ENCODE results near the gene BCAN. TPM values are rescaled to one million over a fixed set of nuclear protein-coding genes. Genes with fewer than 3 reads are reported as not detected.

BCAN gene
- not detected for total RNA-seq

GRCh38 chr1:156641761-156642264 is at the start of gene BCAN:
TSS of gene BCAN (plus strand) at chr1:156642117. CDS start at chr1:156646055, 3,938 bp downstream.
- DNase-seq (ENCODE audit: low spot score) (no peak), ATAC-seq (ENCODE audit: low FRiP score) (peak; percentile 65)
- TF ChIP-seq, protein P1, sequence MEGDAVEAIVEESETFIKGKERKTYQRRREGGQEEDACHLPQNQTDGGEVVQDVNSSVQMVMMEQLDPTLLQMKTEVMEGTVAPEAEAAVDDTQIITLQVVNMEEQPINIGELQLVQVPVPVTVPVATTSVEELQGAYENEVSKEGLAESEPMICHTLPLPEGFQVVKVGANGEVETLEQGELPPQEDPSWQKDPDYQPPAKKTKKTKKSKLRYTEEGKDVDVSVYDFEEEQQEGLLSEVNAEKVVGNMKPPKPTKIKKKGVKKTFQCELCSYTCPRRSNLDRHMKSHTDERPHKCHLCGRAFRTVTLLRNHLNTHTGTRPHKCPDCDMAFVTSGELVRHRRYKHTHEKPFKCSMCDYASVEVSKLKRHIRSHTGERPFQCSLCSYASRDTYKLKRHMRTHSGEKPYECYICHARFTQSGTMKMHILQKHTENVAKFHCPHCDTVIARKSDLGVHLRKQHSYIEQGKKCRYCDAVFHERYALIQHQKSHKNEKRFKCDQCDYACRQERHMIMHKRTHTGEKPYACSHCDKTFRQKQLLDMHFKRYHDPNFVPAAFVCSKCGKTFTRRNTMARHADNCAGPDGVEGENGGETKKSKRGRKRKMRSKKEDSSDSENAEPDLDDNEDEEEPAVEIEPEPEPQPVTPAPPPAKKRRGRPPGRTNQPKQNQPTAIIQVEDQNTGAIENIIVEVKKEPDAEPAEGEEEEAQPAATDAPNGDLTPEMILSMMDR (IDR thresholded peaks at IDR 0.05) = no peak

DNA sequence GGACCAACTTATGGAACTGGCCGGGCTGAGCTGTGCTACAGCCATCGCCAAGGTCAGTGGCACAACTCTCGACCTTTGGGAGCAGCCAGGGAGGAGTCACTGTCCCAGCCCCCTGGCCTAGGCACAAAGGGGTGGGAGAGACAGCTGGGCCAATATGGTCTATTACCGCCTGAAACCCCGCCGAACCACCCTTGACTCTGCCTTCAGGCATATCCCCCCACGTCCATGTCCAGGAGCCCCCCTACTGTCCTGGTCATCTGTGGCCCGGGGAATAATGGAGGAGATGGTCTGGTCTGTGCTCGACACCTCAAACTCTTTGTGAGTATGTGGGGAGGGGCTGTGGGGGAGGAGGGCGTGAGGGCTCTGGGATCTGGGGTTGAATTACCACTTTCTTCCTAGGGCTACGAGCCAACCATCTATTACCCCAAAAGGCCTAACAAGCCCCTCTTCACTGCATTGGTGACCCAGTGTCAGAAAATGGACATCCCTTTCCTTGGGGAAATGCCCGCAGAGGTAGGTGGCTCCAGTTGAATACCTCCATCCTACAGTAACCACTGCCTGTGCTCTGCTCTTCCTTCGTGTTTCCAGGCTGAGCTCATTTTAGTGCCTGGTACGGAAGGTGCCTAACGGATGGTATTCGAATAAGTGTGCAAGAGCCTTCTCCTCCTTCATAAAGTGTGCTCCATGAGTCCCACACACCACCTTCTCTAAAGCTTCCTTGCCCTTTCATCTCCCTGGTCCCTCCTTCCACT is 49.6 kb upstream of the BCAN start:
- ATAC-seq (ENCODE audit: low FRiP score) = no peak
- DNase-seq (ENCODE audit: low spot score) = no peak
- TF ChIP-seq, protein P1 (IDR thresholded peaks at IDR 0.05) = no peak

- no peak for DNase-seq (ENCODE audit: low spot score)
- ATAC-seq (ENCODE audit: low FRiP score) = no peak
- TF ChIP-seq, protein P1 (IDR thresholded peaks at IDR 0.05) = no peak
Observed at GRCh38 chr1:156592910-156593660, 48.8 kb upstream of the BCAN start.

- ATAC-seq (ENCODE audit: low FRiP score) = no peak
- TF ChIP-seq, protein P1 (IDR thresholded peaks at IDR 0.05) = no peak
- no peak for DNase-seq (ENCODE audit: low spot score)
Observed at GRCh38 chr1:156593661-156593989, 48.3 kb upstream of the BCAN start.

DNA sequence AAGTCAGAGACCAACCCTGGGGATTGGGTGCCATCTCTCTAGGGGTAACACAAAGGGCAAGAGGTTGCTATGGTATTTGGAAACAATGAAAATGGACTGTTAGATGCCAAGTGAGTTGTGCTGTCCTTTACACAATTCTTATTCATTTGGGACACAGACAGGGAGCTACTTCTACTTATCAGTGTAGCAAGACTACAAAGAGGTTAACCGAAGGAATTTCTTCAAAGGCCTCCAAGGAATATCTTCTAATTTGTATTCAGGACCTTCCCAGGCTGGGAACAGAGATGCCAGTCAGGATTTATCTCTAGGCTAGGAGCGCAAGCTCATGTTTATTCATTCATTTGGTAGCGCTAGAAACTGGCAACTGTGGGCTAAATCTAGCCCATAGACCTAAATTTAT is 47.7 kb upstream of the BCAN start:
- TF ChIP-seq, protein P1 (IDR thresholded peaks at IDR 0.05) = no peak
- no peak for ATAC-seq (ENCODE audit: low FRiP score)
- no peak for DNase-seq (ENCODE audit: low spot score)

DNA sequence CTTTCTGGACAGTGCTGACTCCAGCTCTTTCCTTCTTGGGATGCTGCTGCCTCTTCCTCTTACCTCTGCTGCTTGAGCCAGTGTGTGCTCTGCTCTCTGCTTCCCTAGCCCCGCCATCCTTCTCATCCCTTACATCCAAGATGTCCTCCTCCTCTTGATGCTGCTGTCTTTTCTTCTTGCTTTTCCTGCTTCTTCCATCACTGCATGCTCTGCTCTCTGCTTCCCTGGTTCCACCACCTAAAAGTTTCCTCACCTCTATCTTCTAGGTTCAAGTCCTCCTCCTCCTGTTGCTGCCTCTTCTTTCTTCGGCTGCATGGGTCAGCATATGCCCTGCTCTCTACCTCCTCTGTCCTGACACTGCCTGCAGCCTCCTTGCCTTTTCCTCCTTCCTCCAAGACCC is 46.9 kb upstream of the BCAN start:
- TF ChIP-seq, protein P1 (IDR thresholded peaks at IDR 0.05) = no peak
- DNase-seq (ENCODE audit: low spot score) = no peak
- ATAC-seq (ENCODE audit: low FRiP score) = no peak
